ENCODE measurements around the gene ZFP2. TPM values are rescaled to one million over a fixed set of nuclear protein-coding genes. Genes with fewer than 3 reads are reported as not detected.

Gene ZFP2
- polyA plus RNA-seq, 1 donor from 2014 or later, result 14.5 TPM

Other genes with a start within 250 kb of the ZFP2 start
- gene ZNF354A, start 165.3 kb upstream of the ZFP2 start, polyA plus RNA-seq, result 32.7 and 36.2 TPM in 2 replicates
- 30.0 and 35.1 TPM in 2 replicates for gene ZNF354B, start 36.0 kb upstream of the ZFP2 start, polyA plus RNA-seq
- gene ZNF454, start 45.3 kb downstream of the ZFP2 start, polyA plus RNA-seq, result 0.61 and 1.1 TPM in 2 replicates
- not detected in 2 replicates for gene GRM6, start 99.4 kb downstream of the ZFP2 start, polyA plus RNA-seq
- 18.7 and 21.0 TPM in 2 replicates for gene ZNF879, start 127.9 kb downstream of the ZFP2 start, polyA plus RNA-seq
- gene ZNF354C, start 164.5 kb downstream of the ZFP2 start, polyA plus RNA-seq, result 4.4 and 6.1 TPM in 2 replicates

Data from neural cell (in vitro differentiated cells).